ENCODE data around the gene NFIX. TPM values are rescaled to one million over a fixed set of nuclear protein-coding genes. Genes with fewer than 3 reads are reported as not detected.
A peak's percentile ranks its signal among the peaks of the same experiment; 100 is the strongest.

NFIX gene
- total and polyA plus RNA-seq, 9 of the 15 experiments (the other 6 are each of a cell fraction or from before 2014, with no cell fraction given) = 0.28 to 26.8 (median 5.4) TPM

DNA sequence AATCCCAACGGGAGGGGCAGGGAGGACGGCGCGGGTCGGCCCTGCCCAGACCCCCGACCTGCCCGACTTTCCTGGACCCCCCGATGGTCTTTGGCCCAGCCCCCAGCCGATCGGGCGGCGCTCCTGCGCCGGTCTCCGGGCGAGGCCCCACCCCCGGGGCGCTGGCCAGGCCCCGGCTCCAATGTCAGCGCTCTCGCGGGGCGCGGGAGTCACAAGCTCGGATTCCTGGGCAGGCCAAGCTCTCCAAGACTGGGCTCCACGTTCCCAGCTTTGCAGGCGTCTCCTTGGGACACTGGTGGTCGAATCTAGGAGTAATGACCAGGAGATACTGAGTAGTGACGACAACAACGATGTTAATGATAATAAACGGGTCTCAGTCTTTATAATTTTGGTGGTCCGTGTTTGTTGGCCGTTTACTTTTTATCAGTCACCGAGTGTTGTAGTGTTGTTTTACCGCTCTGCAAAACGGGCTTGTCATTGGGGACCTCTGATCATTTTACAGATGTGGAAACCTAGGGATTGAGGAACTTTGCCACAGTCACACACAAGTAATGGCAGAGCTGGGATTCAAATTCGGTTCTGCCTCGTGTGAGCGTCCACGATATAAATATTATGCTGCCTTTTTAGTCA is 49.1 kb upstream of the NFIX start (continued):
- TF ChIP-seq, protein P1, sequence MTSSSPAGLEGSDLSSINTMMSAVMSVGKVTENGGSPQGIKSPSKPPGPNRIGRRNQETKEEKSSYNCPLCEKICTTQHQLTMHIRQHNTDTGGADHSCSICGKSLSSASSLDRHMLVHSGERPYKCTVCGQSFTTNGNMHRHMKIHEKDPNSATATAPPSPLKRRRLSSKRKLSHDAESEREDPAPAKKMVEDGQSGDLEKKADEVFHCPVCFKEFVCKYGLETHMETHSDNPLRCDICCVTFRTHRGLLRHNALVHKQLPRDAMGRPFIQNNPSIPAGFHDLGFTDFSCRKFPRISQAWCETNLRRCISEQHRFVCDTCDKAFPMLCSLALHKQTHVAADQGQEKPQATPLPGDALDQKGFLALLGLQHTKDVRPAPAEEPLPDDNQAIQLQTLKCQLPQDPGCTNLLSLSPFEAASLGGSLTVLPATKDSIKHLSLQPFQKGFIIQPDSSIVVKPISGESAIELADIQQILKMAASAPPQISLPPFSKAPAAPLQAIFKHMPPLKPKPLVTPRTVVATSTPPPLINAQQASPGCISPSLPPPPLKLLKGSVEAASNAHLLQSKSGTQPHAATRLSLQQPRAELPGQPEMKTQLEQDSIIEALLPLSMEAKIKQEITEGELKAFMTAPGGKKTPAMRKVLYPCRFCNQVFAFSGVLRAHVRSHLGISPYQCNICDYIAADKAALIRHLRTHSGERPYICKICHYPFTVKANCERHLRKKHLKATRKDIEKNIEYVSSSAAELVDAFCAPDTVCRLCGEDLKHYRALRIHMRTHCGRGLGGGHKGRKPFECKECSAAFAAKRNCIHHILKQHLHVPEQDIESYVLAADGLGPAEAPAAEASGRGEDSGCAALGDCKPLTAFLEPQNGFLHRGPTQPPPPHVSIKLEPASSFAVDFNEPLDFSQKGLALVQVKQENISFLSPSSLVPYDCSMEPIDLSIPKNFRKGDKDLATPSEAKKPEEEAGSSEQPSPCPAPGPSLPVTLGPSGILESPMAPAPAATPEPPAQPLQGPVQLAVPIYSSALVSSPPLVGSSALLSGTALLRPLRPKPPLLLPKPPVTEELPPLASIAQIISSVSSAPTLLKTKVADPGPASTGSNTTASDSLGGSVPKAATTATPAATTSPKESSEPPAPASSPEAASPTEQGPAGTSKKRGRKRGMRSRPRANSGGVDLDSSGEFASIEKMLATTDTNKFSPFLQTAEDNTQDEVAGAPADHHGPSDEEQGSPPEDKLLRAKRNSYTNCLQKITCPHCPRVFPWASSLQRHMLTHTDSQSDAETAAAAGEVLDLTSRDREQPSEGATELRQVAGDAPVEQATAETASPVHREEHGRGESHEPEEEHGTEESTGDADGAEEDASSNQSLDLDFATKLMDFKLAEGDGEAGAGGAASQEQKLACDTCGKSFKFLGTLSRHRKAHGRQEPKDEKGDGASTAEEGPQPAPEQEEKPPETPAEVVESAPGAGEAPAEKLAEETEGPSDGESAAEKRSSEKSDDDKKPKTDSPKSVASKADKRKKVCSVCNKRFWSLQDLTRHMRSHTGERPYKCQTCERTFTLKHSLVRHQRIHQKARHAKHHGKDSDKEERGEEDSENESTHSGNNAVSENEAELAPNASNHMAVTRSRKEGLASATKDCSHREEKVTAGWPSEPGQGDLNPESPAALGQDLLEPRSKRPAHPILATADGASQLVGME (CRISPR knock-in tag; IDR thresholded peaks at IDR 0.05) = no peak
- TF ChIP-seq ZNF444 (CRISPR knock-in tag; IDR thresholded peaks at IDR 0.05) = no peak
- peak; percentile 84 for TF ChIP-seq RBM22 (IDR thresholded peaks at IDR 0.05; ENCODE audit: low read depth, low read length, poor library complexity, severe bottlenecking)
- TF ChIP-seq ZNF24 (IDR thresholded peaks at IDR 0.05) = no peak
- no peak for TF ChIP-seq NCOA6 (IDR thresholded peaks at IDR 0.05)
- no peak for TF ChIP-seq NR3C1 (CRISPR knock-in tag; IDR thresholded peaks at IDR 0.05)
- TF ChIP-seq ZNF717 (CRISPR knock-in tag; IDR thresholded peaks at IDR 0.05) = no peak
- TF ChIP-seq BRD9 (IDR thresholded peaks at IDR 0.05; ENCODE audit: low read depth, partially characterized antibody) = peak; percentile 44
- no peak for TF ChIP-seq SOX6 (IDR thresholded peaks at IDR 0.05)
- TF ChIP-seq CHCHD3 (CRISPR knock-in tag; IDR thresholded peaks at IDR 0.05) = no peak
- TF ChIP-seq, protein P2, sequence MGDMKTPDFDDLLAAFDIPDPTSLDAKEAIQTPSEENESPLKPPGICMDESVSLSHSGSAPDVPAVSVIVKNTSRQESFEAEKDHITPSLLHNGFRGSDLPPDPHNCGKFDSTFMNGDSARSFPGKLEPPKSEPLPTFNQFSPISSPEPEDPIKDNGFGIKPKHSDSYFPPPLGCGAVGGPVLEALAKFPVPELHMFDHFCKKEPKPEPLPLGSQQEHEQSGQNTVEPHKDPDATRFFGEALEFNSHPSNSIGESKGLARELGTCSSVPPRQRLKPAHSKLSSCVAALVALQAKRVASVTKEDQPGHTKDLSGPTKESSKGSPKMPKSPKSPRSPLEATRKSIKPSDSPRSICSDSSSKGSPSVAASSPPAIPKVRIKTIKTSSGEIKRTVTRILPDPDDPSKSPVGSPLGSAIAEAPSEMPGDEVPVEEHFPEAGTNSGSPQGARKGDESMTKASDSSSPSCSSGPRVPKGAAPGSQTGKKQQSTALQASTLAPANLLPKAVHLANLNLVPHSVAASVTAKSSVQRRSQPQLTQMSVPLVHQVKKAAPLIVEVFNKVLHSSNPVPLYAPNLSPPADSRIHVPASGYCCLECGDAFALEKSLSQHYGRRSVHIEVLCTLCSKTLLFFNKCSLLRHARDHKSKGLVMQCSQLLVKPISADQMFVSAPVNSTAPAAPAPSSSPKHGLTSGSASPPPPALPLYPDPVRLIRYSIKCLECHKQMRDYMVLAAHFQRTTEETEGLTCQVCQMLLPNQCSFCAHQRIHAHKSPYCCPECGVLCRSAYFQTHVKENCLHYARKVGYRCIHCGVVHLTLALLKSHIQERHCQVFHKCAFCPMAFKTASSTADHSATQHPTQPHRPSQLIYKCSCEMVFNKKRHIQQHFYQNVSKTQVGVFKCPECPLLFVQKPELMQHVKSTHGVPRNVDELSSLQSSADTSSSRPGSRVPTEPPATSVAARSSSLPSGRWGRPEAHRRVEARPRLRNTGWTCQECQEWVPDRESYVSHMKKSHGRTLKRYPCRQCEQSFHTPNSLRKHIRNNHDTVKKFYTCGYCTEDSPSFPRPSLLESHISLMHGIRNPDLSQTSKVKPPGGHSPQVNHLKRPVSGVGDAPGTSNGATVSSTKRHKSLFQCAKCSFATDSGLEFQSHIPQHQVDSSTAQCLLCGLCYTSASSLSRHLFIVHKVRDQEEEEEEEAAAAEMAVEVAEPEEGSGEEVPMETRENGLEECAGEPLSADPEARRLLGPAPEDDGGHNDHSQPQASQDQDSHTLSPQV (IDR thresholded peaks at IDR 0.05) = no peak
- no peak for TF ChIP-seq ZNF175 (CRISPR knock-in tag; IDR thresholded peaks at IDR 0.05; ENCODE audit: low read depth)
- no peak for TF ChIP-seq ILF3 (IDR thresholded peaks at IDR 0.05; ENCODE audit: borderline replicate concordance)
- TF ChIP-seq PTTG1 (tag; IDR thresholded peaks at IDR 0.05; ENCODE audit: low read depth) = no peak
- TF ChIP-seq TARDBP (IDR thresholded peaks at IDR 0.05) = no peak
- no peak for TF ChIP-seq SMARCA5 (IDR thresholded peaks at IDR 0.05)
- no peak for TF ChIP-seq ZSCAN29 (IDR thresholded peaks at IDR 0.05)
- TF ChIP-seq TOE1 (IDR thresholded peaks at IDR 0.05; ENCODE audit: borderline replicate concordance) = no peak
- no peak for TF ChIP-seq TOE1 (CRISPR knock-in tag; IDR thresholded peaks at IDR 0.05; ENCODE audit: borderline replicate concordance, low read depth)
- TF ChIP-seq MTA1 (IDR thresholded peaks at IDR 0.05; ENCODE audit: borderline replicate concordance) = peak; percentile 14; the same call in 1 of the 2 replicates
- no peak for TF ChIP-seq BDP1 (IDR thresholded peaks at IDR 0.05; ENCODE audit: insufficient read depth, insufficient read length)
